DMS79 treated with DMSO at 0.1 percent for 48 hours (cell line): Measurements from ENCODE around the gene TOLLIP.
"Not testable (repeated sequence)": the region's sequence is repeated elsewhere in the genome, so short reads cannot be mapped to it uniquely, and the experiment has no call there.

Source experiments
- DNase-seq: peaks from one replicate; lab custom pipeline; 2025; lab: John Stamatoyannopoulos, UW

Gene TOLLIP

DNA sequence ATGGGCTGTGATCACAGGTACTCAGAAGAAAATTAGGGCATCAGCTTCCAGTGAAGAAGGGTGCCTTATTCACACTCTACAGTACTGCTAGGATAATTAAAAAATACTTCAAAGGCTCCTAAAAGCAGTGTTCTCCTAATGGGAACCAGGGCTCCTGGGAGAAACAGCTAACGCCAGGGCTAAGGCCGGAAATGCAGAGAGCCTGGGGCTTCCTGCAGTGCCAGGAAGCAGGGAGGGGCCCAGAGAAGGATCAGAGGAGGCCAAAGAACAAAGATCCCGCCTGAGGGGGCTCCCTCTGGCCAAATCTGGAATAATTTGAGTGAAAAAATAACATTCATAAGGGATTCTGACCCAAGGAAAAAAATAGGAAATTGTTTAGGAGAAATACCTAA, 27.5 kb downstream of the TOLLIP start:
- DNase-seq = no peak

DNA sequence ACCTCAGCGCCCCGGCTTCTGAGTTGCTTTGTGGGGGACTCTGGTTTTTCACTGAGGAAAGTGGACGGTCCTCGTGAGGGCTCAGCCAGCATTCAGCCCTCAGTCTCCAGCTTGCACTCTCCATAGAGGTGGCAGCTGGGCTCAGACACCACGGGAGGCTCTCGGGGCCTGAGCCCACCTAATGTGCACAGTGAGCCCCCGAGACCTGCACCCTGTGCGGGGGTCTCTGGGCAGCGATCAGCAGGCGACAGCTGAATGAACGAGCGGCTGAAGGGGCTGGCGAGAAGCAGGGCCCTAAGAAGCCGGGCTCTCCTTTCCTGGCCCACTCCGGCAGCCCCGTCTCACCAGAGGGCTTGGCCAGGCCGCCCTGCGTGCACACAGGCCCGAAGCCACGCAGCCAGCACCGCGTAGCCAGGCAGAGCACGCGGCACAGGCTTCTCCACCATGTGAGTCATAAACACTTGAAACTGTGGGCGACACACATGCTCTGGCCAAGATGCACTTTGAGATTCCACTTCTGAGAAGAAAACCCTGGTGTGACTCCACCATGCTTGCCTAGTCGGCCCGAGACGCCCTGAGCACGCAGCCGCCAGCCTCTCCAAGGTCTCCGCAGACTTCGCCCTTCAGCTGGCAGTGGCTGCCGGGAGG, 28.0 kb downstream of the TOLLIP start:
- DNase-seq = no peak

DNA sequence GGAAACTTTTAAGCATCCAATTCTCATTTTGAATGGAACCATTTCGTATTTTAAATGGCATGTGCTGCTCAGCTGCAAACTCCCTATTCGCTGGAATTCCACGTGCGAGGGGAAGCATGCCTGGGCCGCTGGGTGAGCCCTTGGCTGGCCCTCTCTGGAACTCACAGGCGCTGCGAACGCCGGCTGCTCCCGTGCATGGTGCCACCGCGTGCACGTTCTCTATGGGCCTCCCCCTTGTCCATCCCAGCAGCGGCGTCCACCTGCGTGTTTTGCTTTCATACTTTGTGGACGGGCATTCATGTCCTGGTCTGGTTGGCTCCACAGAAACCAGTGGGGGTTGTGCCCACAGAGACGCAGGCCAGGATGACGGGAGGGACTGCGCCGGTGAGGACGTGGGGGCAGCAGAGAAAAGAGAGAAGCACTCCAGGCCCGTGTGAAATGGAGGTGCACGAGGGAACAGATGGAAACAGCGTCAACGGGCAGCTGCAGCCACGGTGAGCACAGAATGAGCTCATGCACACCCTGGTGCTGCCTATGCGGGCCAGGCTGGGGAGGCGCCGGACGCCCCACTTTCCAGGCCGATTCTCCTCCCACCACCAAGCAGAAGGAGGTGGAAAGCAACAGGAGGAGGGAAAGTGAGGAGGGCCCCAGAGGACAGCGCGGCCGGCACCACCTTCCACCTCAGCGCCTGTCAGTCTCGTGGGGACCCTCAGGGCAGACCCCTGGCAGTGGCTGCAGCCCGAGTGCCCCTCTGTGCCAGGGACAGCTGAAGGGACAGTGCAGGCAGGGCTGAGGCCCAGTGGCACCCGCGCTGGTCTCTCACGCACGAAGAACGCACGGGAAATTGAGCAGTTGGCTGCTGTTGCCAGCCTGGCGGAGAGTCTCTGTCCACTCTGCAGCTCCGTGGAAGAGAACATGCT, 29.1 kb downstream of the TOLLIP start:
- no peak for DNase-seq

DNA sequence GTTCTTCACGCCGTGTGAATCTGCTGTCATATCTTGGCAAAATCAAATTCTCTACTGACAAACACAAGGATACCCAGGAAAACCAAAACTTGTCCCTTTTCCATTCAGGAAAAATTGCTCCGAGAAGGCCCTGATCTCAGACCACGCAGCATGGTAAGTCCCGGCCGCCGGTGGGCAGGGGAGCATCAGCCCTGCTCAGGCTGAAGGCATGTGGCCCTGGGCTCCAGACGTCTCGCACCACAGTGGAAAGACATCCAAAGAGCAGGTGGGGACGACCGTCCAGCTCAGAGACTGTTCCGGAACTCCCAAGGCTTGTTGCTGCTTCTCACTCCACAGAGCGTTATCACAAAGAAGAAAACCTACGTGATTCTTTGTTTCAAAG, 29.8 kb downstream of the TOLLIP start:
- no peak for DNase-seq

DNA sequence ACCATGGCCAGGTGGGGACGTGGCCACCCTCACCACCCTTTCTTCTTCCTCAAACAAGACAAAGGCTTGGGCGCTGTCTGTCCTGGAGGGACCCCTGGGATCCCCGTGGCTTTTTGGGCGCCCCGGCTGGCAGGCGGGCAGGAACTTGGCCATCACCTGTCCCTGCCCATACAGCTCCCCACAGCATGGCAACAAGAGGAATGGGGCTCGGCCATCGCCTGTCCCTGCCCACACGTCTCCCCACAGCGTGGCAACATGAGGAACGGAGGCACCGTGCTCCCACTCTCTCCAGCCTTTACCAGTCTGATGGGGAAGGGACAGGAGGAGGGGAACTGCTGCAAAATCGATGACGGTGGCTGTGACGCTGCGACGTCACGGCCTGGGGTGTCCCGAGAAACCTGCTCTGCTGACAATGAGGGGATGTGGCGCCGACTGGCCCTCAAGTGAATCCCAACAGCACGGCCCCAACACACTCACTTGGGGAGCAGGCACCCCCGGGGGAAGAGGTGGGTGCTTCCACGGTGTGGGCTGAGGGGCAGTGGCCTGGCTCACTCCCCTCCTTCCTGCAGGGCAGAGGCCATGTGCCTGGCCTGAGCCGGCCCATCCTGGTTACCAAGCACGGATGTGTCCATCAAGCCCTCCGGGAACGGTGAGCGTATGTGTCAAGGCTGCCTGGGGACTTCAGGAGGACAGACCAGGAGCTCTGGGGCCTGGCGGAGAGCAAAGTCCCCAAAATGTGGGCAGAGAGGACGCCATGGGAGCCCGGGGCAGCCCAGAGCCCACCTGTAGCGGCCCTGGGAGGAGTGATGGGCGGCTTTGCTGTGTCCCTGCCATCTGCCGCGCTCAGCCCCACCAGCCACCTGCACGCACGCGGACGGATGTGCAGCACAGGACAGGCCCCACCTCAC, 30.4 kb downstream of the TOLLIP start:
- DNase-seq = no peak

DNA sequence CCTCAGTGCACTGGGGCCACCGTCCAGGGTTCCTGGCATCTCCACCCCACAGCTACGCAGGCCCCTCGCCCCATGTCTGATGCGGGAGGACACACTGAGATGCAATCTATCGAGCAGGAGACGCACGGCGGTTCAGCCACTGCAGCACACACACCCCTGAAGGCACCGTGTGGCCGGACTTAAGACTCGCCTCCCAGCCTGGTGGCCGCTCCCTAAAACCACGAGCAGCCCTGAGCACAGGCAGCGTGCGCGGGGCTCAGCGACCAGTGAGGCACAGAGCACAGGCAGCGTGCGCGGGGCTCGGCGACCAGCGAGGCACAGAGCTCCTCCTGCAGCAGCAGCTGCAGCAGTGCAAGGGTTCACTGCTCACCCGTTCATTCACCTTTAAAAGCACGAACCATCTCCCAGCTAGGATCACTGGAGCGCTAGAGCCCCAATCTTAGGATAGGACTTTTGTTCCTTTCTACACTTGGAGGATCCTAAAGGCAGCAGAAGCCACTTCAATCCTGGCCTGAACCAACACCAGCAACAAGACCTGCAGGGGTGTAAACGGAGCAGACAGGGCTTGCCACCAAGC, 31.4 kb downstream of the TOLLIP start:
- DNase-seq = no peak

DNA sequence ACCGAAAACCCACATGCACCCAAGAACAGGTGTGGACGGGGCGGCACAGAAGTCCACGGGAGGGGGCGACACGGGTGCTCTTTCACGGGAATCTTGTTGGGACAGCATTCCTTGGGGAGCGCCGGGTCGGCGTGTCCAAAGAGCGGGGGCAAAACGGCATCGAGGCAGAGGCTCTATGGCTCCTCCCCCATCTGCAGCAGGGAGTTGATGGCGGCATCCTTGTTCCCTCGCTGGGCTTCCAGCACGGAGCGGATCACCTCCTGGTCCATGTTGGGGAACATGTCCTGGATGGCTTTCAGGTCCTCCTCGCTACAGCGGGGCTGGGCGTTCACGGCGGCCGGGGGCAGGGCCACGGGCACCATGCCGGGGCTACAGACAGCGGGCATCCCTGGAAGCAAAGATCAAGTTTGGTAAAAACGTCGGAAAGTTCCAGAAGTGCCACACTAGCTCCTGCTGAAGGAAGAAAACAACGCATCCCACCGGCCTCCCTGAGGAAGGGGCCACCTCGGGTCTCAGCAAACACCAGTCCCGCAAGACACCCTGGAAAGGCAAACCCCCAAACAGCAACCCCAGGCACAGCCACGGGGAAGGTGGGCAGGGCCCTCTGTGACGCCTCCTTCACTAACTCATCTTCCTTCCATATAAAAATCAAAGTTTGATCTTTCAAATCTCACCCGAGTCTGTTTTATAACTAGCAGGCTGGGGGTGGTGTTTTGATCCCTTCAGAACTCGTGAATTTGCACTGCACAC, 32.4 kb downstream of the TOLLIP start:
- no peak for DNase-seq

DNA sequence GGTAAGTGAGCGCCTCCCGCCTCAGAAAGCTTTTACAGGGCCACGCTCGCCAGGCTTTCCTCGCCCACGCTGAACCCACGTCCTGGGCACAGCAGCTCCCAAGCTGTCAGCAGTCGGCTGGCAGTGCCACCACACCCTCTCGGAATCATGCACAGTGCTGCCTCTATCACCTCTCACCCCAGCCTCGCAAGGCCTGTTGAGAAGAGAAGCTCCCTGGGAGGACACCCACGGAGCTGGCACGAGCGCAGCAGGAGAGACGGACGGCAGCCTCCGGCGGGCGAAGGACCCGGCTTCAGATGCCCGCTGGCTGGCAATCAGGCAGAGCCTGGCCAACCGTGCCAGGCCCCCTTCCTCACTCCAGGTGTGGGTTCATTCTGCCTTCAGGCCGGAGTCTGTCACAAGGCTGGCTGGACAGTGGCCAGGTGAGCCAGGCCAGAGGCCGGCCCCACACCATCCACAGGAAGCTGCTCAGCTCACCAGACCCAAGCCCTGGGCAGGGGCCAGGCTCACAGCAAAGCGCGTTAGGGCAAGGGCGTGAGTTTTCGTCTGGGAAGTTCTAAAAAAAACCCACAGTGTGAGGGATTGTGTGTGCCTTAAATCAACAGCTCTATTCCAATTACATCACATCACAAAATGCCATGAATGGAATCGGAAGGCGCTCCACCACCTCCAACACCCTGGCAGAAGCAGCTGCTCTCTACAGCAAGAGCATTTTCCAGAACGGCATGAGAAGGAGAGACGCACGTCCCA, 33.2 kb downstream of the TOLLIP start:
- DNase-seq = no peak

DNA sequence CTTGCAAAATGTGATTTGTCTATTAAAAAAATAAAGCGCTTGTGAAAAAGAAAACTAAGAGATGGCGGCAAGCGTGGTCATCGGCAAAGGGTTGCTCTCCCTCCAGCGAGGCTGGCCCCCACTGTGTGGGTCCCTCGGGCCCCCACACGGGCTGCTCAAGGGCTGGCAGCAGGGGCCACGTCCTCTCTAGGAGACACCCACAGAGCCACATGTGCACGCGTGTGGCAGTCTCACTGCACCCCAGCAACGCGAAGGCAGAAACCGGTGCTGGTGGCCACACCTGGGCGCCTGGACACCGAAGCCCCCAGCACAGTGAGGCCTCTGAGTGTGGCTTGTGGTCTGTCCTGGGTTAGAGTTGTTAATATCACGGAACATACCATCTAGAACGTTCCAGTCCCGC, 34.4 kb downstream of the TOLLIP start:
- no peak for DNase-seq

DNA sequence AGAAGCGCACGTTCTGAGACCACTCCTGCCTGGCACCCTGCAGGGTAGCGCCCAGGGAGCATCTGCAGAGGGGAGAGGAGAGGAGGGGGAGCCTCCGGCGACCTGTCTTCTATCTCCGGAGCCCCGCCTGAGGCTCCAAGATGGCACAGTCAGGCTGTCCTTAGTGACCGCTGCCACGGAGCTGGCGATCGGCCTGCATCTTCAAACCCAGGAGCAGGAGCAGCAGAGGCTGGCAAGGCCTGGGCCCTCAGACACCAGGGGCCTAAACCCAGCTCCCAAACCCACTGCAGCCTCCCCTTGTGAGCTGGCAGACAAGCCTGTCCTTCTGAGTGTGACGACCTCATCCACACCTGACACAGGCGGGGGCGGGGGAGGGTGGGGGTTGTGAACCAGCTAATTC, 34.9 kb downstream of the TOLLIP start:
- no peak for DNase-seq

DNA sequence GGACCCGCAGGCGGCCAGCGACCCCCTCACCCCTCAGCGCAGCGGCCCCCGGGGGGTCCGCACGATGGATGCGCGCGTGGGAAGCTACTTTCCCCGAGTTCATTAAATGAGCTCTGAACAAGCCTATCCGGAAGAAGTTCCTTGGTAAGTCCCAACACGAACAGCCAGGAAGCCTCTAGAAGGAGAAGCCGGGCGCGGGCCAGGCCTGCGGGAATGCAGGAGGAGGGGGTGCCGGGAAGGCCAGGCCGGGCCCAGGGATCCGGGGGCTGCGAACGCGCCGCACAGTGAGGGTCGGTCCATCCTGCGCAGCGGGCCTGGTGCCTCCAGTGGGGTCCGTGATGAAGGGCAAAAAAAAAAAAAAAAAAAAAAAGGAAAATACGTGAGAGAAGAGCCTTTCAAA, 36.9 kb downstream of the TOLLIP start:
- DNase-seq = no peak

DNA sequence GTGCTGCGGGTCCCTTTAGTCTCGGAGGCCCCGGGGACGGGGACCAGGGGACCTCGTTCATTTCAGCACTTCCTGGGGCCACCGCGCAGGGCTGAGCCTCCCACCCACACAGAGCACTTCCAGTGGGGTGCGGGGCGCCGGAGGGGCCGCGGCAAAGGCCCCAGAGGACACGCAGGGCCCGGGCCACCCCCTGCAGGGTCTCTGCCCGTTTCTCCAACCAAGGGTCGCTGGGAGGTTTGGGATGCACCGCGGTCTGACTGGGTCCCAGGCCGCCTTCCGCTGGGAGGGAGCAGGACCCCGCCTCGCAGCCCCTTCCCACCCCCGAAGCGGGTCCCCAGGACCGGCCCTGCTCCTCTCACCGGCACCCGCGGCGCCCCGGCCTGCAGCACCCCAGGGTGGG, 37.5 kb downstream of the TOLLIP start:
- DNase-seq = no peak

DNA sequence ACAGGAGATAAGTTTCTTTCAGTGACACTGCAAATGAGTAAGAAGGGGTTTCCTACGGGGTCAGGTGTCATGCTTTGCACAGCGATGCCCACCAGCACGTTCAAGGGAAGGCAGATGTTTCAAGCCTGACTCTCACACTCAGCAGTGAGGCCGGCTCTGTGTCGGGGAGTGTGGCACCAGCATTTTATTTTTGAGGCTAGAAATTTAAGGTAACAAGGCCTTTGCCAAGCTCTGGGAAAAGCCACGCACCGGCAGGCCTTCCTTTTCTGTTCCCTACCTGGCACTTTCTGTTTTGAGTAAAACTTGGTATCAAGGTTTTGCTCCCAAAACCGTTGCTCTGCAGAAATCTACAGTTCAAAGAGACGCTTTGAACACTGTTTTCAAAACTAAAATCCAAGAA, 38.0 kb downstream of the TOLLIP start:
- no peak for DNase-seq

DNA sequence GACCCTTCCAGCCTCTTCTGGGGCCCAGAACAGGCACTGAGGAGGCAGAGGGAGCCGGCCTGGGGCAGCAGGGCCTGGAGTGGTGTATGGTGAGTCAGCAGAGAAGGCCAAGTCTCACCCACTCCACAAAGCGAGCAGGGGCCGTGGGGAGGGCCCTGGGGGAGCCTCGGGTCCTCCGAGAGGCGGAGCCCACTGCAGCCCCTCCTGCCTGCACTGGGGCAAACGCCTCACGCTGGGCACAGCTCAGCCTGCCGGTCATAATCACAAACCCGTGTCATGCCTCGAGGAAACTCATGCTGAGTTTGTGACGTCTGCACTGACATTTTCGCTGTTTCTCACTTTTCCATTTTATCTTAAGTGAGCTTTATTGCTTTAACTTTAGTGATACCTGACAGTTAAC, 38.4 kb downstream of the TOLLIP start:
- no peak for DNase-seq

DNA sequence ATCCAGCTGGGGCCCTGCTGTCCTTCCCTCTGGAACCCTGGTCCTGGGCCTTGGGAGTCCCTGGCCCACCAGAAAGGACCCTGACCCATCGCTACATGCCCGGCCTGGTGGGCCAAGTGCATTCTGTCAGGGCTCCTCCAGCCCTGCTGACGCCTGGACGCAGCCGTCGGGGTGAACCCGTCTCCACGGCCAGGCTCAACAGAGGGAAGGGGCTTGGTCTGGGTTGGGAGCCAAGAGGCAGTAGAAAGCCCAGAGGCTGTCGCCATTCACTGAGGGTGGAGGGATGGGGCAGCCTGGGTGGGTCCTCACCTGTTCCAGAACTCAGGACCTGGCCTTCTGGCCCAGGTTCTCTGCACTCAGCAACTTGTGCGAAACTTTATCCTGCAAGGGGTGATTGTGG, 39.0 kb downstream of the TOLLIP start:
- no peak for DNase-seq

DNA sequence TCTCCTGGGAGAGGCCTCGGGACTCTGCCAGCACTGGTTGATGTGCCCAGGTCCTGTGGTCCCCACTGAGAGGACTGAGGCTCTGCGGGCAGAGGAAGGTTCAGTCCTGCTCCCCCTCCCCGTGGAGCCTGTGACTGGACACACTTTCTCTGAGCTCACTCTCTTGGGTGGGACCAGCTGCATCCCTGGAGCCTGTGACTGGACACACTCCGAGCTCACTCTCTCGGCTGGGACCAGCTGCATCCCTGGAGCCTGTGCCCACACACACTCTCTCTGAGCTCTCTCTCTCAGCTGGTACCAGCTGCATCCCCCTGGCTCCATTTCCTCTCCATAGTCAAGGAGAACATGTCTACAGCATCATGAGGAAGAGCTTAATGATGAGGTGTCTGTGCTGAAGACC, 39.5 kb downstream of the TOLLIP start:
- no peak for DNase-seq

DNA sequence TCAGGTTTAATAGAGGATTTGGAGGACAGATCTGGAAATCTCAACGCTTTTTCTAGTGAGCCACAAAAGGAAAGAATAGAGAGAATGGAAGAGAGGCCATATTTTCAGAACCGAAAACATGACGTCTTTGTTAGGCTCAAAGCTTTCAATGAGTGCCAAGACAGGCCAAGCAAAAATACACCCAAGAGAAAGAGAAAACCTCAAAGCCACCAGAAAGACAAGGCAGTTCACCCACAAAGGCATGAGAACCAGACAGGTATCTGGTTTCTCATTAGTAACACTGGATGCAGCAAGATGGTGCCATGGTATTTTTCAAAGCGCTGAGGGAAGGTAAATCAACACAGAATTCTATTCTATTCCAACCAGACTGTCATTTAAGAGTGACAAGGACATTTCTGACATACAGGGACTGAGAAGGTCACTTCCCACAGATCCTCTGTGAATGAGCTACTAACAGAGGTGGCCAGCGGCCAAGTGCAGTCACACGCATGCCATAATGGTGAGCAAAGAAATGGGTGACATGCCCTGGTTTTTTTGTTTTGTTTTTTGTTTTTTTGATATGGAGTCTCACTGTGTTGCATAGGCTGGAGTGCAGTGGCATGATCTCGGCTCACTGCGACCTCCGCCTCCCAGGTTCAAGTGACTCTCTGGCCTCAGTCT, 41.9 kb downstream of the TOLLIP start:
- no peak for DNase-seq

DNA sequence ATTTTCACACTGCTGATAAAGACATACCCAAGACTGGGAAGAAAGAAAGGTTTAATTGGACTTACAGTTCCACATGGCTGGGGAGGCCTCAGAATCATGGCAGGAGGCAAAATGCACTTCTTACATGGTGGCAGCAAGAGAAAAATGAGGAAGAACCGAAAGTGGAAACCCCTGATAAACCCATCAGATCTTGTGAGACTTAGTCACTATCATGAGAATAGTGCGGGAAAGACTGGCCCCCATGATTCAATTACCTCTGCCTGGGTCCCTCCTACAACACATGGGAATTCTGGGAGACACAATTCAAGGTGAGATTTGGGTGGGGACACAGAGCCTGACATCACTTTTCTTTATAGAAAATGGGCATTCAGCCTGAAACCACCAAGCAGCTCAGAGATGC, 42.5 kb downstream of the TOLLIP start:
- DNase-seq = not testable (repeated sequence)

DNA sequence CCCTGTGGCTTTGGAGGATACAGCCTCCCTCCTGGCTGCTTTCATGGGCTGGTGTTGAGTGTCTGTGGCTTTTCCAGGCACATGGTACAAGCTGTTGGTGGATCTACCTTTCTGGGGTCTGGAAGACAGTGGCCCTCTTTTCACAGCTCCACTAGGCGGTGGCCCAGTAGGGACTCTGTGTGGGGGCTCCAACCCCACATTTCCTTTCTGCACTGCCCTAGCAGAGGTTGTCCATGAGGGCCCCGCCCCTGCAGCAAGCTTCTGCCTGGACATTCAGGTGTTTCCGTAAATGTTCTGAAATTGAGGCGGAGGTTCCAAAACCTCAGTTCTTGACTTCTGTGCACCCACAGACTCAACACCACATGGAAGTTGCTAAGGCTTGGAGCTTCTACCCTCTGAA, 44.0 kb downstream of the TOLLIP start:
- DNase-seq = not testable (repeated sequence)

DNA sequence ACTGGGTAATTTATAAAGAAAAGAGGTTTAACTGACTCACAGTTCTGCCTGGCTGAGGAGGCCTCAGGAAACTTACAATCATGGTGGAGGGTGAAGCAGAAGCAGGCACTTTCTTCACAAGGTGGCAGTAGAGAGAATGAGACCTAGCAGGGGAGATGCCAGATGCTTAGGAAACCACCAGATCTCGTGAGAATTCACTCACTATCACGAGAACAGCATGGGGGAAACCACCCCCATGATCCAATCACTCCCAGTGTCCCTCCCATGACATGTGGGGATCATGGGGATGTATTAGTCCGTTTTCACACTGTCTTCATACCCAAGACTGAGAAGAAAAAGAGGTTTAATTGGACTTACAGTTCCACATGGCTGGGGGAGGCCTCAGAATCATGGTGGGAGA, 45.0 kb downstream of the TOLLIP start:
- not testable (repeated sequence) for DNase-seq
